UCSD-AML1 (cell line): ENCODE measurements around the gene DIAPH3.

Source experiments
- DNase-seq: peaks from one replicate; lab custom pipeline; 2025; ENCODE audit not compliant: unreplicated experiment; lab: John Stamatoyannopoulos, UW

Gene DIAPH3

DNA sequence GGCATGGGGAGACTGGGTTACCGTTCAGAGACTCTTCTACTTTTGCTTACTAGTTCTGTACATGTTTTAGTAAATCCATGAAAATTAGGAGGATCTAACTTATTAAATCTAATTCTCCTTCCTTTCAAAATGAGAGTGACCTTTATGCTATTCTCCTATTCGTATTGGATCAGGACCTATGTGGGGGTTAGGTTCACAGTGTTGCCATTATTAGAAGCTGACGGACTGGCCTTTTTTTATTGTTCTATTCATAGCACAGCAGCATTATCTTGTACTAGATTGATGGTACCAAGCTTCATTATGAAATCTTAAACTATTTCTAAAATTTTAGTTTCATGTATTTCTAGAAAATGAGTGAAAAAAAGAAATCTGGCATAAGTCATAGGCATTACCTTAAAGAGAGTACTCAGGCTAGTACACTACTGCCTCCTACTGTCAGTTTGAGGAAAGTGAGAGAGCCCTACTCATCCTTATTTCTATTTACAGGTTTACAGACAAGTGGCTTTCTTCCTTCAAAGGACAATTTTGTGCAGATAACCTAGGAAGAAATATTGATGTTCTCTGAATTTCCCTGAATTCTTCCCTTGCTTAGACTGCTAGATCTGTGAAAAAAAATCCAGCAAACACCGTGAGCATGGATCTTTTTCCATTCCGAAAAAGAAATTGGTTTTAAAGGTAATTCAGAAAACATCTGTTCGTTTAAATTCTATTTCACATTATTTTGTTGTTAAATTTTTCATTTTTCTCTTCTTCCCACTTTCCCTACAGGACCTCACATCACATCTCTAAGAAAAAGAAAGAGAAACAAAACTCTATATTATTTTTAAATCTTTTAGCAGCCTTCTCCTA is 485.5 kb downstream of the DIAPH3 start:
- DNase-seq, result no peak

DNA sequence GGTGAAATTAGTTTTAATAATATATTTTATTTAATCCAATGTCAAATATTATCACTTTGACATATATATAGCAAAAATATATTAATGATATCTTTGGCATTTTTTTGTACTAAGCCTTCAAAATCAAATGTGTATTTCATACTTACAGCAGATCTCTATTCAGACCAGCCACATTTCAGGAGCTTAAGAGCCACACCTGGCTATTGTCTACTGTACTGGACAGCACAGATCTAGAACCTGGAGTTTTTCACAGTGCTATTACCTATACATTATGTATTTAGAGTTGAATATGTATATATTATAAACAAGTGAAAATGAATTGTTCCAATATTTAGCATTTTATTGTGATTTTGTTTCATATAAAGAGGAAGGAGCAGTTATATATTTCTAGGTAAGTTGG is 486.3 kb downstream of the DIAPH3 start:
- DNase-seq, result no peak

DNA sequence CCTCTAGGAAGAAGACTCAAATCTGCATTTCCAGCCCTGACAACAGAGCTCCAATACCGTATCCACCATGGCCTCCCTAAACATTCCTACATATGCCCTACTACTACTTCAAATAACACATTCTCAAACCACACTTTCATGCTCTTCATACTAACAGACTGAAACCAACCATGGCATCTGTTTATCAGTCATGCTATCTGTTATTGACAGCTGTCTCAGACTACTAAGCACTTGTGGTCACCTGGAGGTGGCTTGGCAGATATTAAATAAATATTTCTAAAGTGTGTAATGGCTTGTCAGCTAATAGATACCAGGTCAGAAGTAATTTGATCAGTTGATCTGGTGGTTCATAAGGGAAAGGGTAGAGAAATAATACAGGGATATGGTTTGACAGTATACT is 489.1 kb downstream of the DIAPH3 start:
- no peak for DNase-seq

DNA sequence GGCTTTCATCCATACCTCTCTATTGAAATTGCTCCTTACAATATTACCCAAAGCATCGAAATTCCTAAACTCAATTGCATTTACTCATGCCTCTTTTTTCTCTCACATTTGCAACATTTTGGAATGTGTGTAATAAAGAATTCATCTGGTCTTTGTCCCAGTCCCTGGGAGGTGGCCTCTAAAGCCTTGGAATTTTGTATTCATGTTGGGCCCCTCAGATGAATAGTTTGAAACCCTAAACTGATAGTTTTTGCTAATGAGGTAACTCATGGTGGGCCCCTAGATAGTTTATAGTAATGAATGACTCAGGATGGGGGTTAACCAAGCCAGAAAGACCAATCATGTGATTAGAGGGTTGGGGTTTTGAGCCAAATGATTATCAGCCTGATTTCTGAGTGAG is 490.4 kb downstream of the DIAPH3 start:
- no peak for DNase-seq

DNA sequence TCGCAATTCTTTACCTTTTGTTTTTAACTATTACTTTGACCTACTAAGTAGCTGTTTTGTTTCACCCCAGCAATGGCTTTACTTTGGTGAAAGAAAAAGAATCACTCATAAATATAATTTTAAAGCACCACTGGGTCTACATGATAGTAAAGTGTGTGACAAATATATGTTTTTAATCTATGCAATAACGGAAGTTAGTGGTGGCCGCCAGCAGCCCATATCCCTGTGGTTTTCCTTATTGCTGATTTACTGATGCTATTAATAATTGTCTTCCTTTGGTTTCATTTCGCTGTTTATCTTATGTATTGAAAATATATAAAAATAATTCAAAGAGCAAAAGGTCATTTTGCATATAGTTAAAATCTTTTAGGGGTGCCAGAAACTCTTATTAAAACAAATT is 491.3 kb downstream of the DIAPH3 start:
- DNase-seq, result peak; percentile 7

DNA sequence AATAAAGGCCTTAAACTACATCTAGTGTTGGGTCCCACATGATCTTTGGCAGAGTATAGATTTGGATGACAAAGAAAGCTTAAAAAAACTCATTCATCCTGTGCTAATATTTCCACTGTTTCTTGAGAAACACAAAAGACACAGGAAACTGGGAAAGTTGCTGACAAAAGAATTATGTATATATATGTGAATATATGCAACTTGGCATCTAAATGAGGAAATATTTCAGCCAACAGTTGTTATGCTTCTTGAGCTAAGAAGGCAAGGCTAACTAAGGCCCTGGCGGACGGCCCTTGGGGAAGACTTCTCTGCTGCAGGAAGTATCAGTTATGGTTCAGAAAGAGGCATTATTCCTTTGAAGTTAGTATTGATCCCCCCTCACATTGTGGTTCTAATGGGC is 491.8 kb downstream of the DIAPH3 start:
- DNase-seq, result no peak

DNA sequence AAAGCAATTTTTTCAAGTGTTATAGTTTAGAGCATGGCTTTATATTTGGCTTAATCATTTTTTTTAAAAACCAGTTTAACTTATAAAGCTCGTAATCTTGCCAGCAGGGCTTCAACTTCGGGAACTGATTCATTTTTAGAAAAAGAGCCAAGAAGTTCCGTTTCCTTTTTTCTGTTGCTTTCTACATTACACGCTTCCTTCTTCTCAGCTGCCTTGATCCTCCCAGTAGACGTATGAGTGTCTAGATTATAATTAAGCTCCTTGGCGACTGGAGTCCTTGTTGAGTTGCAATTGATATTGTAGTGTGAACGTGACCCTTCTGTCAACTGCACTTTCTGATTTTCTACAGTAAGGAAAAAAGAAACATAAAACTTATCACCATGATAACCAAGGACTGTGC is 497.2 kb downstream of the DIAPH3 start:
- no peak for DNase-seq

DNA sequence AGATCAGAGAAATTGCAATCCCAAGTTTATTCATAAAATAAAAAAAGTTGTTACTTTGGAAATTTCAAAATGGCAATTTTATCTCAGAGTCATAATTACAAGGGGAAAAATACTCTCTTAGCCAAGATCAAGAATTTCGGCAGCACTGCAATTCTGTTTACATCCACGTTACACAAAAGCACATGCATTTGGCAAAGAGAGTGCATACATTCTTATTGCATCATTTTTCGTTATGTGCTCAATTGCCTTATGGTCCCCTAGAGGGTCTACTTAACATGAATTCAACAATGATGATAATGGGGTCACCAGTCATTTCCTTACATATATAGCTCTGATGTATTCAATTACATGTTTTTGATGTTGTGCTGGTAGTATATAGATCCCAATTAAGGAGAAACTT is 498.0 kb downstream of the DIAPH3 start:
- DNase-seq, result no peak

DNA sequence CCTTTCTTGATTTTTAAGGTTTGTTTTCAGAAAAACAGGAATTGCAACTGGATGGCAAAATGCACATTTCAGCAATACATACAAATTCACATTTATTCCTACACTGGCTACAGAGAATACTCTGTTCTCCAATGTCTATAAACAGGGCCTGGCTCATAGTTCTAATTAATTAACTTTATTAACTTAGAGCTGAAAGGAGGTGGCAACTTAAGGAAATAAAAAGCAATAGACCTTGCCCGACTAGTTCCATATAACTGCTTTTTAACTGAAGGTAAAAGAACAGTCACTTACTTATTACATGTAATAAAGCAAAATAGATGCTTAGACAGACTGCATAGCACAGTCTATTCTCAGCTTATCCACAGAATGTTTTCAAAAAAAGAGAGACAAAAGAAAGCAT is 498.5 kb downstream of the DIAPH3 start:
- DNase-seq, result no peak

DNA sequence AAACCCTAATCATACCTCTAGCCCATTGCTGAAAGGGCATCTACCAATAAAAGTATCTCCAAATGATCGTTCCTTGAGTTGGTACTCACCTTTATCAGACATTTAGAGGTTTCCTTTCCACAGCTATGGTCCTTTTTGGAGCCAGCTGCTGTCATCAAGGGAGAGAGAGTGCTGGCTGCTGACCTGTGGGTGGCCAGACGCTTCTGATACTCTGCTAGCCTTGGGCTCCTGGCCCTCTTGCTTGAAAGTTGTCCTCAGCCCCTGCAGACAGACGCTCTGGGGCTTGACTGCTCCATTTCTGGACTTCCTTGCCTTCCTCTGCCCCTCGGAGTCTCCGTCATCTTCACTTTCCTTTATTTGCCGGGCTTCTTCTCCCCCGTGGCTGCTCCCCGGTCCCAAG is 499.1 kb downstream of the DIAPH3 start:
- peak; percentile 3 for DNase-seq

DNA sequence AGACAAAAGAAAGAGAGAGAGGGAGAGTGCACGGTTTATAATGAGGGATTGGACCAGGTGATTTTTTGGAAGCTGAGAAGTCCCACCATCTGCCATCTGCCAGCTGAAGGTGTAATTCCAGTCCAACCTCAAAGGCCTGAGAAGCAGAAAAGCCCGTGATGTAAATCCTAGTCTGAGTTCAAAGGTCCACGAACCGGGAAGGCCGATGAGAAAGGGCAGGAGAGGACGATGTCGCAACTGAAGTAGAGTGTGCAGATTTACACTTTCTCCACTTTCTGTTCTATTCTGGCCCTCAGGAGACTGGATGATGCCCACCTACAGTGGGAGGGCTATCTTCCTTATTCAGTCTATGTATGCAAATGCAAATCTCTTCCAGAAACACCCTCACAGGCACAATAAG is 500.0 kb downstream of the DIAPH3 start:
- DNase-seq, result no peak

DNA sequence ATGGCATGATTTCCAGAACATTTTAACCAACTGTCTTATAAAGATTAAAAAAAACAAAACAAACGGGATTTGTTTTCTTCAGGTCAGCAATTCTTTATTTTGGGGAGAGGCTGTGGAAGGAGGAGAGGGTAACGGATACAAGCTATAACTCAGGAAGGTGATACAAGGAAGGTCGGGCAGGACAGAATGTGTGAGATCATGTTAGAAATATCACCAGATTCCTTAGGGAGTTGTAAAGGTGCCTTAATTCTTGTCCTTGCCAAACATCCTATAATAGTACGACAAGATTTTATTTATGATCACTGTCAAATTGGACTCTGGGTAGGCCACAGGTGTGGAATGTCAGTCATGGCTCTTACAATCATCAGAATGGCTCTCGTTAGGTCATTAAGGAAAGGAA is 503.1 kb downstream of the DIAPH3 start:
- DNase-seq, result no peak

DNA sequence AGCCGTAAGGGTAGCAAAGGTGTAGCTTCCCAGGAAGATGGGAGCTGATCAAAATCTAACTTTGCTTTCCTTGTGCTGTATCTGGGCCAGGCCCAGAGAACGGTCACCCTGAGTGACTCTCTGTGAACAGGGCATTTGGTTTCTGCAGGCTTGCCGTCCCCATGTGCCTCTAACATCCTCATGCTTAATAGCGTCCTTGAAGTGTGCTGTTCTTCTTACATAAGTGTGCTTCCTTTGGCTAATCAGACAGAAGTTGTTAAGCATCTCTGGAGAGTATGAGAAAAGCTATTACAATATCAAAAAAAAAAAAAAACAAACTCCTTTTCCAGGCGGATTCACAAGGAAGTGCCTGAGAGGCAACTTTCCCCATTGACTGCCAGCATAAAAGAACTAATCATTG is 503.7 kb downstream of the DIAPH3 start:
- DNase-seq, result no peak

DNA sequence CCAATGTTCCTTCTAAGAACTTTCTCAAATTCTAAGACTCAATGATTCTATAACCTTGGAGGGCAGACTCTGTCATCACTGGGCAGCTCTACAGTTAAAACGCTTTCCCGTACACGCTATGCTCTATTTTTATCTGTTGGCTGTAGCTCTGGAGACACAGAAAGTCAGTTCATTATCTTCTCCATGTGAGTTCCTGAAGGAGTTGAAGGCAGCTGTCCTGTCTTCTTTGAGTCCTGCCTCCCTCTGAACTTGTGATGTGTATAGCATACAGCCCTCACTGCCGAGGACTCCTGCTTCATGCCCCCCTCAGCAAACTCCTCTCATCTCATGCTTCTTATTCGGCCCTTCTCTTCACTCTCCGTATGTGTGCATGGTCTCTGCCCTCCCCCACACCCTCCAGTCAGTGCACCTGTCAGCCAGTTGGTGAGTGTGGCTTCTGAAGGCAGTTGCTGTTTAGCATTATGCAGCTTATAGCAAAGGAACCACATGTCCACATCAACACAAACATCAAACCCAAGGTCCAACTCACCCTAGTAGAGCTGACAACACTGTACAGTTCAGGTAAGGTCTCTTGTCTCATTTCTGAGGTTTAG is 504.9 kb downstream of the DIAPH3 start:
- DNase-seq, result no peak

DNA sequence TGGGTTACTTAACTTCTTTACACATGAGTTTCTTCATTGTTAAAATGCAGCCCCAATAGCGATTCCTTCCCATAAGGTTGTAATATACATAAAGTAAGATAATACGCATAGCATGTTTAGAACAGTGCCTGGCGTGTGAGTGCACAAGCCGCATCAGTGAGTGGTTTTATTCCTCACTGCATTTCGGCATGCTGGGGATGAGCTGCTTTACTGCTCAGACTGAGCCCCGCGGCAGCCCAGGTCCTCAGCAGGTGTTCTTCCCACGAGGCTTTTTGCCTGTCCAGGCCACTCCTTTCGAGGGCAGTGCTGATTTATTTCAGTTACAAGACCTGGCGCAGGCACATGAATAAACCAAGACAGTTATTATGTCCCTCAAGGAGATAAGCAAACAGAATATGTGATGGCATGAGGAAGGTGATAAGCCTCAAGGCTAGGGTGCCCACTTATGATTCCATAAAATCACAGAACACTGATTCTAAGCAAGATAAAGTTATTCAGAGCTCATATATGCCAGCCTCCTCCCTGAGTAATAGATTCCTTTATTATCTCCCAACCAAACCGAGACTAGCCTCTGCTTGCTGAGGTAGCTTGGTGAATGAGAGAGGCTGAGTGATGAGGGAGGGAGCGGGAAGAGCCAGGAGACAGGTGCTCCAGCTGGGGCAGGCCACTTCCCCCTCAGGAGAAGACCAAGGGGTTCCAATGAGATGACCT is 505.5 kb downstream of the DIAPH3 start:
- DNase-seq, result peak; percentile 6

DNA sequence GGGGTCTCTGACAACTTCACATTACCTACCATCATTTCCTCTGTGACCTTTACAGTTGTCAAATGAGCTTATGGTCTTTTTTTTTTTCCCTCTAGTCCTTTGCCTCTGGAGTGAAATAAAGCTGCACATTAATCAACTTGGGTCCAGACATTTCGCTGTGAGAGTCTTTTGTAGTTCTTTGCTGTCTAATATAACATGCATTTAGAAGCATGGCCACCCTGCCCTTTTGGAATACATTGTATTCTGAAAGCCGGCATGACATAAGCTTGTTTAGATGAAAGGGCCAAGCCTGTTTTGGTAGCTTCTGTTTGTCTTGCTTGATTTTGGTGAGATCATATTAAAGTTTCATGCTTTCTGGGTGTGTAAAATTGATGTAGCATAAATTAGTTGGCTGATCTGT is 509.8 kb downstream of the DIAPH3 start:
- no peak for DNase-seq

DNA sequence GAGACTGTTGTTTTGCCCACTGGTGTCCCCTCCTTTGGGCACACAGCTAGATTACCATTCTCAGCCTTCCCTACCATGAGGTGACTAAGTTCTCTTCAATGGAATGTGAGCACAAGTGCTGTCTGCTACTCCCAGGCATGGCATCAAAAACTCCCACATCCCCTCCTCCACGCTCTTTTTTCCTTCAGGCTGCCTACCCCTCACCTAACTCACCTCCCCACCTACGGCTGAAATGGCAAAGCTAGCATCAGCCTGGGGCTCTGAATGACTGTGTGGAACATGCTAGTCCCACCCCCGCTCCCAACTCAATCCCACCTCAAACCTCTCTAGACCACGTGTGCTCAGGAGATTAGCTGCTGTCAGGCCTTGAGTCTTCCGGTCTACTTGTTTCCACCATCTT is 512.2 kb downstream of the DIAPH3 start:
- DNase-seq, result no peak

DNA sequence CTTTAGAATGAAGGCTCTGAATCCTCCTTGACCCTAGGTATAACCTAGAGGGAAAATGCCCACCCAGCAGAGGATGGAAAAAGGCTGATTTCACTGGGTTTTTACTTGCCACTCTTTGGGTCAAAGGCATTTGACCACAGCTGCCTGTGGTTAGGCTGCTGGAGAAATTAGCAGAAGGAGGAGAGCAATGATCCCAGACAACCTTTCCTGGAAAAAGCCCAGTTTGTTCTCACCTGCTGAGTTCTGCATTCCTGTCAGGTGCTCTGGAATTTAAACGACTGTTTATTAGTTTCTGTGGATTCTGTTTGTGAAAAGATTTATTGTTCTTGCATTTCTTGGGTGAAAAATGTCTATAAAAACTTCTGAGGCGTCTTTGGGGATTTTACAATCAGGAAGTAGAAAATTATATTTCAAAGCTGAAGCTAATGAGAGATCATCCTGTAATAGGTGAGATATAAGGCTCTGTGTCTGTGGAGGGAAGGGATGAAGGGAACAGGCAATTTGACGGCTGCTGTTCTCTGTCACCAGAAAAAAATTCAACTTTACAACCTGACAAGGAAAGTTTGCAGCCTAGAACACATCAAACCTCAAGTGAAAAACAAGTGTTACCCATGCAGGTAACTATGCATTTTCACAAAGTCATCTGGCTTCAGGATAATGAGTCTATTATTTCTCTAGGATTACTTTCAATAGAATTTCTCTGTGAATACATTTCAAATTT is 519.7 kb downstream of the DIAPH3 start:
- no peak for DNase-seq

DNA sequence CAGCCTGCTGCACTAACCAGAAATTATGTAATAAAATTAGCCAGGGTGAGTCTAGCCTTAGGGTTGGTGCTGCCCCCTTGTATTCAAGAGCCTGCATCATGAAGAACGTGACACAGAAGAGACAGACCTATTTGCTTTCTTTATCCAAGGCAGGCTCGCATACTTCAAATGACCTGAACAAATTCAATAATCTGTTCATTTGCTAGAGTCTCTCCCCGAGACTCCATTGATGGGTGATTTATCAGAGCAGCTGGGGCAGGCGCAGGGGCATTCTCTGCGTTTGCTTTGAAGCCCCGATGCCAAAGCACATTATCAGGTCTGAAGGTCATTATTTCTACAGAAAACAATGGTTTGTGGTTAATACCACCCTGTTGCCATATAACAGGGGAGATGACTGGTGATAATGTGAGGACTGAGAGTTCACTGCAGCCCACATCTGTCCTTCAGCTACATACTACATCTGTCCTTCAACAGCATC is 520.3 kb downstream of the DIAPH3 start:
- DNase-seq, result no peak

DNA sequence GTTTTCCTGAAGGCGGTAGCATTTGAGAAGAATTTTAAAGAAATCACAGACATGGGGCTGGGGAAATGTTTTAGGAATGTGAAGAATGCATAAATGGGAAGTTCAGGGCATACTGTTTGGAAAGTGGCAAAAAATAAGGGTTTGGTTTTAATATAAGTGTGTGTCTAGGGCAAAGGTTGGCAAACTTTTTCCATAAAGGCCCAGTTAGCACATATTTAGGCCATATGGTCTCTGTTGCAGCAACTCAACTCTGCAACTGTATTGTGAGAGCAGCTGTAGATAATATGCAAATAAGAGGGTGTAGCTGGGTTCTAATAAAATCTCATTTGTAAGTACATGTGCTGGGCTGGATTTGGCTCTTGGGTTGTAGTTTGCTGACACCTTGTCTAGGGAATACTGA is 521.9 kb downstream of the DIAPH3 start:
- DNase-seq, result no peak

DNA sequence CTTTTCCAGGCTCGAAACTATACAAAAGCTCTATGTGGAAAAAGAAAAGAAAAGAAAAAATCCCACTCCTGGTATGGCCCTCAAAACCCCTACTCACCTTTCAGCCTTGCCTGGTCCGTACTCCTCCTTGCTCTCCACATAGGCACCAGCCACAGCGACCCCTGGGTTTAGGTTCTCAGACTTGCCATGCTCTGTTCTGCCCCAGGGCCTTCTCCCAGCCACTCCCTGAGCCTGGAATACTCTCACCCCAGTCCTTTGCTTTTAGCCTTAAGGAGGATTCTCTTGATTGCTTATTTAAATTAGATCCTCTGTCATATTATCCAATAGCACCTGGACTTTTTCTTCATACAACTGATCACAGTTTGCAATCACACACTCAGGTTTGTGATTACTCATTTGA is 522.5 kb downstream of the DIAPH3 start:
- no peak for DNase-seq
